GM12874 (cell line): Measurements from ENCODE around the gene PCDHGA12.

ENCODE experiments used
- CTCF ChIP-seq: IDR thresholded peaks from 2 replicates; pipeline ENCODE4 v1.5.1; 2011; ENCODE audit warnings: low read depth, mild to moderate bottlenecking, control low read depth, low read length, moderate library complexity; ENCODE audit not compliant: insufficient read depth

The PCDHGA12 gene

GRCh38 chr5:141475625-141476131, 45.4 kb downstream of the PCDHGA12 start, which contains the start of gene PCDHGC3:
TSS of gene PCDHGC3 (plus strand) at chr5:141475966. CDS start at chr5:141476117, 151 bp downstream.
- peak; percentile 65 for TF ChIP-seq CTCF

GRCh38 chr5:141476132-141476911, 46.0 kb downstream of the PCDHGA12 start:
- TF ChIP-seq CTCF, result no peak

- no peak for TF ChIP-seq CTCF
These were observed 46.8 kb downstream of the PCDHGA12 start for GRCh38 chr5:141477044-141477575.

- TF ChIP-seq CTCF, result no peak
These were observed 47.5 kb downstream of the PCDHGA12 start for GRCh38 chr5:141477815-141478214.

- peak; percentile 30; the same call in 1 of the 2 replicates for TF ChIP-seq CTCF
These were observed 48.1 kb downstream of the PCDHGA12 start for GRCh38 chr5:141478321-141478945.

- TF ChIP-seq CTCF, result no peak
These were observed 49.5 kb downstream of the PCDHGA12 start for GRCh38 chr5:141479776-141480175.
